DLD1 (cell line): ENCODE measurements around the gene CLDND2.

ENCODE experiments used
- in situ Hi-C: cut with HindIII; loops from 2 replicates; pipeline ENCODE4 v1.10.0; 2017; ENCODE audit warnings: low sequenced_read_pairs

CLDND2 gene

DNA sequence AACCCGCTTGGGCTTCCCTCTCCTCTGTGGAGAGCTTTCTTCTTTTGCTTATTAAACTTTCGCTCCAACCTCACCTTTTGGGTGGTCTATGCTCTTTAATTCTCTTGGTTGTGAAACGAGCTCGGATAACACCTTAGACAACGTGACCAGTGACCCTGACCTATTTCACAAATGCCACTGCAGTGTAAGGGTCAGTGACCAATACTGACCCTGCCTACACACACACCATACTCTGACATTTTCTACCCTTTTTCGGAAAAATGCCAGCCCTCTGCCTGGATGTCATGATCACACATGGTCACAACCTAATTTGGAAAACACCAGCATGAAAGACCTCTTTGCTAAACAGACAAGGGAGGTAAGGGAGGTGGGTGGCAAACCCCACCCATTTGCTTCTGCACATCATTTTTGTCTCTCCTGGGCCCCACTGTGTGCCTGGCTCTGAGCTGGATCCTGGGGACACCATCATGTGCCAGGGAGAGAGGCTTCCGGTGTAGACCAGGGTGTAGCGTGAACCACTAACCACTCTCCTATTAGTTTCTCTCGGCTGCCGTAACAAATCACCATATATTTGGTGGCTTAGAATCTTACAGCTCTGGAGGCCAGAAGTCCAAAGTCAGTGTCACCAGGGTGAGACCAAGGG lies 12.5 kb downstream of the CLDND2 start:
- in situ Hi-C loops: no loop called here

GRCh38 chr19:51354742-51355148 lies 14.1 kb downstream of the CLDND2 start:
- in situ Hi-C loops: no loop called here

- in situ Hi-C loops: no loop called here
Measured at GRCh38 chr19:51354103-51354741, 14.6 kb downstream of the CLDND2 start.

GRCh38 chr19:51352783-51353360 lies 15.9 kb downstream of the CLDND2 start:
- in situ Hi-C loops: no loop called here

DNA sequence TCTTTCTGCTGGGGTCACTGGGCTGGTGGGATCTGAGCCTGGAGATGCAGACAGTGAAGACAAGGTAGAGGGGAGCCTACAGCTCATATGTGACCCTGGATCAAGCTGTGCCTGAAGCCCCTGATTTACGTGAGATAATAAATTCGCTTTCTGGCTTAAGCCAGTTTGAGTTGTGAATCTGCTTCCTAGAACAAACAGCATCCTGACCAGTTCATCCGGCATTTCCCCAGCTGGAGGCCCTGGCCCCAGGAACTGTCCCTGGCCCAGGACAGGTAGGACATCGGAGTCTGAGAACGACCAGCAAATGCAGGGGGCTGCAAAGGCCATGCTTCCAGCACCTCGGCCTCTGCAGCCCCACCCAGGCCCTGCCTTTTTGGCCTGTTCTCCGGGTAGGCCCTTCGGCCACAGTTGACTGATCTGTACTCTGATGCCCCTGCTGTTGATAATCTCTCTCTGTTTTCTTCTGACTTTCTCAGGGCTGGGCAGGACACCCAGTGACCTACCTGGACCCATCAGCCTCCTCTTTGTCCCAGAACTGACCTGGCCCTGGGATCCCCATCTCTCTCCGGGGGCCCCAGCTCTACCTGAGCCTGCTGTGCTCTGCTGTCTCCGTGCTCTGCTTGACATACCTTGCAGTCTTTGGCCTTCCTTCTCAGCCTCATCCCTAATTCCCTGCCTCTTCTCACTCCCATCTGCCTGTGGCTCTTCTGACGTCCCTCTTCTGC lies 17.4 kb downstream of the CLDND2 start:
- in situ Hi-C loops: no loop called here

- in situ Hi-C loops: no loop called here
Measured at GRCh38 chr19:51347209-51347928, 21.4 kb downstream of the CLDND2 start.

DNA sequence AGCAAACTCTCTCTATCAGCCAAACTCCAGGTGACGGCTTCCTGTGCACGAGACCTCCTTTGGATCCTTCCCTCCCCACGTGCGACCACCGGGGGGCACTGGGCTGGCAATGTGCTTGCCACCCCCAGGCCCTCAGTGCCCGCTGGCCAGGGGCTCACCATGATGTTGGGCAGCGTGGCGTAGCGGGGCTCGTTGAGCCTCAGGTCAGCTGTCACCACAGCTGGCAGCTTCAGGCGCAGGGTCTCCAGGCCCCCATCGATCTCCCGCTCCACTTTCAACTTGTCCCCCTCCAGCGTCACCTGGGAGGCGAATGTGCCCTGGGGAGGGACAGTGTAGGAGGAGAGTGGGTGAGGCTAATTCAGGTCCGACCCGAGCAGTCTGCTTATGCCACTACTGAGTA lies 22.1 kb downstream of the CLDND2 start:
- in situ Hi-C loops: no loop called here

DNA sequence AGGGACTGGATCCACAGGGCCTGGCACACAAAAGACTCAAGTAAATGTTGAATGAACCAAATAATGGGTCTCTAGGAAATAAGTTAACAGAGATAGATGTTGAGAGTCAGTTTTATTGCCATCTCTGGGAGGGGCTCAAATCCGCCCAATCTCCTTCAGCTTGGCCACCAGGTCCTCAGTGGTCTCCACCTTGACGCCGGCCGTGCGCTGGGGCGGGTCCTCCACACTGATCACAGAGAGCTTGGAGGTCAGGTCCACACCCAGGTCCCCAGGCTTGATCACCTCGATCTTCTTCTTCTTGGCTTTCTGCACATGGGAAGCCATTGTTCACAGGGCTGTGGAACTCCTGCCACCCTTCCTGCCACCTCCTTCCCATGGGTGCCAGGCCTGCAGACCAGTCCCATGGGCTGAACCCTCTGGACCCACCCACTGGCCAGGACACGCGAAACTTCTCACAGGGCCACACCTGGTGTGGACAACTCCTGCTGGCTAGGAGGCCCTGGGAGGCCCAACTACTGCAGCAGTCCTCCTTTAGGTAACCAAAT lies 23.7 kb downstream of the CLDND2 start:
- in situ Hi-C loops: no loop called here

DNA sequence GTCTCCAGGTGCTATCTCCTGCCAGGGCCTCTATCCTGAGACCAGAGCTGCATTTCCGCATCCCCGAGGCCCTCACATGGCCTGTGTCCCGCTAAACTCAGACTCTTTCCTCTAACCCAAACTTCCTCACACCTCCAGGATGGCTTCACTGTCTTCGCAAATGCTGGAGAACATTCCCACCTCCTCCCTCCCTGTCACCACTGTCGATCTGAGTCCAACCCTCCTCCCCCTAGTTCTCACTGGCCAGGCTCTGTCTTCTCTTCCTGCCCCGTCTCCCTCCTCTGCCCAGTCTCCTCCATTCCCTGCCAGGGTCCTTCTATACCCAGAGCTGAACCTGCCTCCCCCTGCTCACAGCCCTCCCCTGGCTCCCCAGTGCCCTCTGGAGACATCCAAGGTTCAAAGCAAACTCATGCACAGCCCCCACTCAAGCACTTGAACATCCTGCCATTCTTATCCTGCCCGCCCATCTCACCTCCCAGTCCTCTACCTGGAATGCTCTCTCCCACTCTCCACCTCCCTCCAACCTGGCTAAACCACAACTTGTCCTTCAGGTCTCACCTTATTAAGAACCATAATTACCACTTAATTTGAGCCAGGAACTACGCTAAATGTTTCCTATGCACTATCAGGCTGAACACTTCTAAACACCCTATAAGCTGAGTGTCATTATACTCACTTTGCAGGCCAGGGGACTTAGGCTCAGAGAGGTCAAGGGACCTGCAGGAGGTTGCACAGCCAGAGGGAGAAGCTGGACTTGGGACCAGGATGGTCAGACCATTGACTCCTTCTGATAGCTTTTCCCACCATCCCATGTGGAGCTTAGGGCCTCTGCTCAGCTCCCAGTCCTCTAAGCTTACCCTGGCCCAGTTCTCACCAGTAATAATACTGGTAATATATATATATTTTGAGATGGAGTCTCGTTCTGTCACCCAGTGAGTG lies 25.9 kb downstream of the CLDND2 start:
- in situ Hi-C loops: no loop called here

GRCh38 chr19:51341976-51342580 lies 26.7 kb downstream of the CLDND2 start, which contains the start of gene VSIG10L:
Gene VSIG10L (minus strand): TSS chr19:51342139. CDS start chr19:51342124, 15 bp downstream.
- in situ Hi-C loops: no loop called here

GRCh38 chr19:51341066-51341465 lies 27.7 kb downstream of the CLDND2 start:
- in situ Hi-C loops: no loop called here

- in situ Hi-C loops: no loop called here
Measured at GRCh38 chr19:51339687-51340656, 28.8 kb downstream of the CLDND2 start.

GRCh38 chr19:51339313-51339686 lies 29.5 kb downstream of the CLDND2 start:
- in situ Hi-C loops: no loop called here

- in situ Hi-C loops: no loop called here
Measured at GRCh38 chr19:51338563-51339312, 30.1 kb downstream of the CLDND2 start.

GRCh38 chr19:51337861-51338562 lies 30.8 kb downstream of the CLDND2 start:
- in situ Hi-C loops: no loop called here

DNA sequence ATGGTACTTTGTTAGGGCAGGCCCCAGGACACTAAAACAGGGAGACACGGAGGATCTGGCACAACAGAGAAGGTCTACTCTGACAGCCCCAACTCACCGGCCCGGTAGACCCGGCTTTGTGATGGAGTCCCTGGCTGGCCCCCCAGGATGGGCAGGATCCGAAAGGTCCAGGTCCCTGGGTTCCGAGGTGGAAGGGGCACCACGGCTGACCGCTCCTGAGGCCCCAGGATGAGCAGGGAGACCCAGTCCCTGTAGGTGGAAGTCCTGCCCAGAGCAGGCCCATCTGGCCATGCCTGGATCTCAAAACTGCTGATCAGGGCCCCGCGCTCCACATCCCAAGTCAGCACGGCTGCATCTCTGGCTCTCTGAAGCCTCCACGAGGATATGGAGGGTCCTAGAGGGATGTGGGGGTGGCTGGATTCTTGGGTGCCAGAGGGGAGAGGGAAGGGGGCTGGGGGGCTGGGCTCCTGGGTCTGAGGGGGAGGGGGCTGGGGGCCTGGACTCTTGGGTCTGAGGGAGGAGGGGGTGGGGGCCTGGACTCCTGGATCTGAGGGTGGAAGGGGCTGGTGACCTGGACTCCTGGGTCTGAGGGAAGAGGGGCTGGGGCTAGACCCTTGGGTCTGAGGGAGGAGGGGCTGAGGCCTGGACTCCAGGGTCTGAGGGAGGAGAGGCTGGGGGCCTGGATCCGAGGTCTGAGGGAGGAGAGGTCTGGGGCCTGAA lies 31.5 kb downstream of the CLDND2 start:
- in situ Hi-C loops: no loop called here
